Measurements from ENCODE around the gene TUBA3D.
"Not testable (repeated sequence)": the region's sequence is repeated elsewhere in the genome, so short reads cannot be mapped to it uniquely, and the experiment has no call there.

The TUBA3D gene

DNA sequence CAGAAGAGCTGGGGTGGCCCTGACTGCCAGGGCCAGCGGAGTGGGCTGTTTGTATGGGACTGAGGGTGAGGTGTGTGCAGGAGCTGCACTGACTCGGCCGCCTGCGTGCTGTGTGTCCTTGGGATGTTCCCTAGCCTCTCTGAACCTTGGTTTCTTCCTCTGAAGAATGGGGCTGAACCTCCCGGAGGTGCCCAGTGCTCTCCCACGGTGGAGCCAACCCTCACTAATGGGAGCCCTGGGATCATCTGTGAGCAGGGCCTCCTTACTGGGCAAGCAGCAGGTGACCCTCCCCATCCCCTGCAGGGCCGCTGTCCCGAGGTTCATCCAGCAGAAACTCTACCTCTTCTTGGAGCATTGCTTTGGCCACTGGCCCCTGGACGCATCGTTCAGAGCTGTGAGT lies 40.1 kb downstream of the TUBA3D start:
- no peak for DNase-seq

DNA sequence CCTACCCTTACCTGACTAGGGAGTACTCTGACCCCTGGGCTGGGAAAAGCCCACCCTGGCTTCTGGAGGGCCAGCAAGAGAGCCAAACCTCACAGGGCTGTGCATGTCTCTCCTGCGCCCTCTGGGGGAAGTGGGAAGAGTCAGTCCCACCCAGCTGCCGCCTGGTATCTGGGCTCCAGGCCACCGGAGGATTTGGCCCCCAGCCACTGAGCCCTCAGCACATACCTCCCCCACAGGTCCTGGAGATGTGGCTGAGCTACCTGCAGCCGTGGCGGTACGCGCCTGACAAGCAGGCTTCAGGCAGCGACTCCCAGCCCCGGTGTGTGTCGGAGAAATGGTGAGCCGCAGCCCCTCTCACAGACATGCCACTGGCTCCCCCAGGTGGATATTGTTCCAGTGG lies 40.7 kb downstream of the TUBA3D start:
- DNase-seq: not testable (repeated sequence)

DNA sequence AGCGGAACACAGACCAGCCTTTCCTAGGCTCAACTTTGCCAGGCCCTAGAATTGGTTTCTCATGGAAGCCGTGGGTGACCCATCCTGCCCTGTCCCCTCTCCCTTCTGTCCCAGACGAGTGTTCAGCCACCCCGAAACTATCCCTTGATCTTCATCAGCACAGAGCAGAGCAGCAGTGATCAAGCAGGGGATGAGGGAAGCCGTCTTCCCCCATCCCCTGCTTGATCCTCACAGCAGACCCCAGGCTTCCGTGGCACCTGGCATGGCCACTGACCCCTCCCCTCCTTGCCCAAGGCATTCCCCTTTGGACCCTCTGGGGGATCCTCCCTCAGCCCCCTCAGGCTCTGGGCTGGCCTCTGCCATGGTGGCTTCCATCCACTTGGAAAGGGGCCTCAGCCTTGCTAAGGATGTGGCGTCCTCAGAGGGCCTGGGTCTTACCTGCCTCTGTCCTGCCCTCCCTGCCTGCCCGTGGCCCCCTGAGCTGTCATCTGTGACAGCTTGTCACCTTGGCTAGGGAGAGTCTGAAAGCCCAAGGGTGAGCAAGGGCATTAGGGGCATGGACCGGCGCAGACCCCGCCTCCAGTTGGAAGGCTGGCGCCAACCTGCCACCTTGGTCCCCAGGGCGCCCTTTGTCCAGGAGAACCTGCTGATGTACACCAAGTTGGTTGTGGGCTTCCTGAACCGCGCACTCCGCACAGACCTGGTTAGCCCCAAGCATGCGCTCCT lies 41.4 kb downstream of the TUBA3D start:
- no peak for DNase-seq

DNA sequence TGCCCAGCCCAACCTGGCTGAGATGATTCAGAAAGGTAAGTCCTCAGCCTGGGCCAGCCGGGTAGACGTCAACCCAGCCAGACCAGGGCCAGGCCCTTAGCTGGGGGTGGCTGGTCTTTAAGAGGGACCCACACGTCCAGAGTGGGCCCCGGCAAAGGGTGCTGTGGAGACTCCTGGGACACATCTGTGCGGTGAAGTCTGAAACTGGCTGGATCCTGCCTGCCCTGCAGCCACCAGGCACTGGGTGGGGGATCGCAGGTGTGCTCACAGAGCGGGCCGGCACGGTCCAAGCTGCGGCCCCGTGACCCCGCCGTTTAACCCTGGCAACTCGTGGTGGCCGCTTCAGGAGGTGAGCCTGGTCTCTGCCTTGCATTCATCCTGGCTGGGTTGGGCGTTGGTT lies 41.9 kb downstream of the TUBA3D start:
- not testable (repeated sequence) for DNase-seq

DNA sequence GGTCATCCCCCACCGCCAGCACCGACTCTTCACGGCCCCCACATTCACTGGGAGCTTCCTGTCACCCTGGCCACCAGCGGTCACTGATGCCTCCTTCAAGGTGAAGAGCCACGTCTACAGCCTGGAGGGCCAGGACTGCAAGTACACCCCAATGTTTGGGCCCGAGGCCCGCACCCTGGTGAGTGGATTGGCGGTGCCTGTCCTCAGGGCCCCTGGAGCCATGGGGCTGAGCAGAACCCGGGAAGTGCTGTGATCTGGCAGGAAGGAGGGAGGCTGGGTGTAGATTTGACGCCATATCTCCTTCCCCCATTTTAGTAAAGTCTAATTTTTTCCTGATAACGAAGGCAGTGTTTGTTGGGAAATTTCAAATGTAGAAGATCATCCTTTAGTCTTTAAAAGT lies 42.6 kb downstream of the TUBA3D start:
- DNase-seq: not testable (repeated sequence)

DNA sequence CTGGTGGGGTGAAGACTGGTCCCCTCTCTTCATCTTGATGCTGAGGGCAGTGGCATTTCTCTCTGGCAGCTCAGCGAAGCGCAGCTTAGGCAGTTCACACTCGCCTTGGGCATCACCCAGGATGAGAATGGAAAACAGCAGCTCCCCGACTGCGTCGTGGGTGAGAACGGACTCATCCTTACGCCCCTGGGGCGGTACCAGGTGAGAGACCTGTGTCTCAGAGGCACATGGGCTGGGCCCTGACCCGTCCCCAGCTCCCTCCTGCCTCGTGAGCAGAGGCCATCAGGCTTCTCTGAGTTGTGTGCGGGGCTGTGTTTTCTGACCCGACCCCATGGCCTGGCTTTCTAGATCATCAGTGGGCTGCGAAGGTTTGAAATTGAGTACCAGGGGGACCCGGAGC lies 43.5 kb downstream of the TUBA3D start:
- no peak for DNase-seq

DNA sequence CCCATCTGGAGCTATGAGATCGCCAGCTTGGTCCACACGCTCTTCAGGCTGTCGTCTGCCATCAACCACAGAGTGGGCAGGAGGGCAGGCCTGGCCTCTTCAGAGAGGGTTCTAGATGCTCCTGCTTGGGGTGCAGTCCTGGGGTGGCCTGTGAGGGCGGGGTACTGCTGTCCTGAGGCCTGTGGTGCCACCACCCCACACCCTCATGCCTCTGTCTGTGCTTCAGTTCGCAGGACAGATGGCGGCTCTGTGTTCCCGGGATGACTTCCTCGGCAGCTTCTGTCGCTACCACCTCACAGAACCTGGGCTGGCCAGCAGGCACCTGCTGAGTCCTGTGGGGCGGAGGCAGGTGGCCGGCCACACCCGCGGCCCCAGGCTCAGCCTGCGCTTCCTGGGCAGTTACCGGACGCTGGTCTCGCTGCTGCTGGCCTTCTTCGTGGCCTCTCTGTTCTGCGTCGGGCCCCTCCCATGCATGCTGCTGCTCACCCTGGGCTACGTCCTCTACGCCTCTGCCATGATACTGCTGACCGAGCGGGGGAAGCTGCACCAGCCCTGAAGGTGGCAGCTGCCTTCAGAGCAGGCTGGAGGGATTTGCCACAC lies 44.1 kb downstream of the TUBA3D start:
- DNase-seq: not testable (repeated sequence)

DNA sequence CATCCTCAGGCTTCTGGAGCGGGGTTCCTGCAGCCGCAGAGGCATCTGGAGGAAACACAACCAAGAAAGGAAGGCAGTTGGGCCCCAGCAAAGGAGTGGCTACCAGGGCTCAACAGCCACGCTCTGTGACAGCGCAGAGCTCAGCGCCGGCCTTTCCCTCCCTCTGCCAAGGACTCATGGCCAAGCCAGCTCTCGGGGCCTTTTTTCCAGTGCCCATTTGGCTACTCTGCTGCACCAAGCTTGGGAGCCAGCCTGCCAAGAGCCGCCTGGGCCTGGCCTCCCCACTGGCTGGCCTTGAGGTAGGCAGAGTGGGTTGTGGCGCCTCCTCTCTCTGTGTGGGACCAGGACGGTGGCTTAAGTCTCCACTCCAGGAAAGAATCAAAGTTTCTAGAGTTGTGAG lies 44.6 kb downstream of the TUBA3D start:
- no peak for DNase-seq

DNA sequence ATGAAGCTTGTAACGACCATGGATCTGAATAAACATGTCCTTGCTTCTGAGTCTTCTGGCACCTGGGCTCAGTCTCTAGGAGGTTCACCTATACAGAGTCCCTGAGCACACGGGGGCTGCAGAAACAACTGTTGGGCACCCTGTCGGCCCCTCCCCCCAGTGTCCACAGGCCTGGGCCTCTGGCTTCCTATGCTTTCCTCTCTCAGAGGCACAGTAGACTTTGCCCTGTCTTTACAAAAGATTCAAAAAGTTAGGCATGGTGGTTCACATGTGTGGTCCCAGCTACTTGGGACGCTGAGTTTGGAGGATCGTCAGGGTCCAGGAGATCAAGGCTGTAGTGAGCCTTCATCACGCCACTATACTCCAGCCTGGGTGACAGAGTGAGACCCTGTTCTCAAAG lies 45.6 kb downstream of the TUBA3D start:
- not testable (repeated sequence) for DNase-seq

DNA sequence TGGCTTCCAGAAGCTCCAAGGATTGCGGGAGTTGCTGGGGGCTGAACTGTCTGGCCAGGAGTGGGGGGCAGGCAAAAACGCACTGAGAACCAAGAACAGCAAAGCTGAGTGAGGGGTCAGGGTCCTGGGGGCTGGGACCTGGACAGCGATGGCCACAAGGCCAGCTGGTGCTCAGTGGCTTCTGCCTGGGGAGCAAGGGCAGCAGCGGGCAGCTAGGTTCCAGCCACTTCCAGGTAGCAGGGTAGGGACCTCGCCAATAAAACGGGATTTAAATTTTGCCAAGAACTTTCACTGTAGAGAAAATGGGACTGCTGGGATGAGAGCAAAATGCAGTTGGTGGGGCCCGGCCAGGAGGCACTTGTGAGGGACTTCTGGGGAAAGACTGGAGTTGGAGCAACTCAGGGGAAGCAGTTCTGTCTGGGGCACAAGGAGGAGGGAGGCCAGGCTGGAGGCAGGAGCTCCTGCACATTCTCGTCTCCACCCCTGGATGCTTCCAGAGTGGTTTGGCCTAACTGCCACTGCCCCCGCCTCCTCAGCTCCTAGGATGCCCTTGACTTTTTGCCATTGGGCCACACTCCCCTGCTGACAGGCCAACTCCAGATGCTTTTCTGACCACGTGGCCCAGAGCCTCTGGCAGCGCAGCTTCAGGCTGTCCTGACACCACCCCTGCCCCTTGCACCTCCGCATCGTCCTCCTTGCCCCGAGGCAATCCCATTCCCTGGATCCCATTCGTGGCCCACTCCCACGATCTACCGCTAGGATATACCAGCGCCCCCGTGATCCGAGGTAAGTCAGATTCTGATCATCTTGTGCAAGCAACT lies 46.3 kb downstream of the TUBA3D start:
- no peak for DNase-seq

DNA sequence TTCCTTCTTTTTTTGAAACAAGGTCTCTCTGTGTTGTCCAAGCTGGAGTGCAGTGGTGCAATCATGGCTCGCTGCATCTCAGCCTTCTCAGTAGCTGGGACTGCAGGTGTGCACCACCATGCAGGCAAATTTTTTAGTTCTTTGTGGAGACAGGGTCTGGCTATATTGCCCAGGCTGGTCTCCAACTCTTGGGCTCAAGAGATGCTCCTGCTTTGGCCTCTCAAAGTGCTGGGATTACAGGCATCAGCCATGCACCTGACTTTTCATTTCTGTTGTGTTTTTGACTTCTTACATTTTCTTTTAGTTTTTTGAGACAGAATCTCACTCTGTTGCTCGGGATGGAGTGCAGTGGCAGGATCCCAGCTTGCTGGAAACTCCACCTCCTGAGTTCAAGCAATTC lies 49.3 kb downstream of the TUBA3D start:
- DNase-seq: not testable (repeated sequence)

DNA sequence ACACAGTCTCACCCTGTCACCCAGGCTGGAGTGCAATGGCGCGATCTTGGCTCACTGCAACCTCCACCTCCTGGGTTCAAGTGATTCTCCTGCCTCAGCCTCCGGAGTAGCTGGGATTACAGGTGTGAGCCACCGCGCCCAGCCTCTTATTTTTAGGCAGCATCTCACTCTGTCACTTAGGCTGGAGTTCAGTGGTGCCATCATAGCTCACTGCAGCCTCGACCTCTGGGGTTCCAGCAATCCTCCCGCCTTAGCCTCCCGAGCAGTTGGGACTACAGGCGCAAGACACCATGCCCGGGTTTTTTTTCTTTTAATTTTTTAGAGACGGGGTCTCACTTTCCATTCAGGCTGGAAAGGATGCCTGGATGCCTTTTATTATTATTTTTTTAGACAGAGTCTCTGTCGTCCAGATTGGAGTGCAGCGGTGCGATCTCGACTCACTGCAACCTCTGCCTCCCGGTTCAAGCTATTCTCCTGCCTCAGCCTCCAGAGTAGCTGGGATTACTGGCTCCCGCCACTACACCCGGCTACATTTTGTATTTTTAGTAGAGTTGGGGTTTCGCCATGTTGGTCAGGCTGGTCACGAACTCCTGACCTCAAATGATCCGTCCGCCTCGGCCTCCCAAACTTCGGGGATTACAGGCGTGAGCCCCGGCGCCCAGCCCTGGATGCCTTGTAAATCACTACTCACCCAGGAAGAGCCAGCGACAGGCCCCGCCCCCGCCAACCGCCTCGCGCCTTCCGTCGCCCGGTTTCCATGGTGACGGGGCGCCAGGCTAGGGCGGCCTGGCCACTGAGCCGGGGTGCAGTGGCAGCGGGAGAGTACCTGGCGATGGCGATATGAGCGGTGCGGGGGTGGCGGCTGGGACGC lies 51.4 kb downstream of the TUBA3D start, which contains the start of gene CCDC74A:
TSS of gene CCDC74A (plus strand) at position 758 of the 871 bp plus-strand sequence. CDS start at position 841, 83 bp downstream.
- DNase-seq: peak; percentile 7

DNA sequence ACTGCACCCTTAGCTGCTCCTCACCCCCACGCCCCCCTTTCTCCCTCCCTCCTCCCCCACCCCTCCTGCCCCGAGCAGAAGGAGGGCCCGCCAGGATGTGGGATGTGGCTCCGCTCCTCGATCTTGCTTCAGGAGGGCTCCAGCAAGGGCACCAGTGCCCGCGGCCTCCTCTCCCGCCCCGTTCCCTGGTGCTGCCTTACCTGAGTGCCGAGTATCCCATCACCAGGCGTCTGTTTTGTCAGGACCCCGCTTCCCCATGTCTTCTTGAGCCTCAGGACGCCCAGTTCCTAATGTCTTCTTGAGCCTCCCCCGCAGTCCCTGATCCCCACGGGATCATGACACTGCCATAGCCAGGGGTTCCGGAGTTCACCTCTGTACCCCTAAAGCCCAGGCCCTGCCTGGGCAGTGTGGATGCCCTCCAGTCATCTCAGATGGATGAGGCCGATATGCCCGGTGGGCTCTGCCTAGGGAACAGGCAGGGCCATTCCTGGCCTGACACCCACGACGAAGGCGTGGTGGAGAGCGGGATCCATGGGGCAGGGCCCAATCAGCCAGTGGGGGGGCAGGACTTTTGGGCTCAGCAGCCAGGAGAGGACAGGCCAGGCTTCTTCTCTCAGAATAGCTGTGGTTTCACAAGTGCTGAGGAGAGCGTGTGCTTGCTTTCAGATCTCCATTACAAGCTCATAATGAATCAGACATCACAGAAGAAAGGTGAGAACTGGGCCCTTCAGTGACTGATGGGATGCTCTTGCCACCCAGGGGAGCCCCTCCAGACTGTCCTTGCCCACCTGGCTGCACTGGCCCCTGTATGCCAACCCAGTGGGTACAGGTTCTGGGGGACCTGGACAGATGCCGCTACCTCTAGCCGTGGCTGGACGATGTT lies 53.3 kb downstream of the TUBA3D start:
- not testable (repeated sequence) for DNase-seq

DNA sequence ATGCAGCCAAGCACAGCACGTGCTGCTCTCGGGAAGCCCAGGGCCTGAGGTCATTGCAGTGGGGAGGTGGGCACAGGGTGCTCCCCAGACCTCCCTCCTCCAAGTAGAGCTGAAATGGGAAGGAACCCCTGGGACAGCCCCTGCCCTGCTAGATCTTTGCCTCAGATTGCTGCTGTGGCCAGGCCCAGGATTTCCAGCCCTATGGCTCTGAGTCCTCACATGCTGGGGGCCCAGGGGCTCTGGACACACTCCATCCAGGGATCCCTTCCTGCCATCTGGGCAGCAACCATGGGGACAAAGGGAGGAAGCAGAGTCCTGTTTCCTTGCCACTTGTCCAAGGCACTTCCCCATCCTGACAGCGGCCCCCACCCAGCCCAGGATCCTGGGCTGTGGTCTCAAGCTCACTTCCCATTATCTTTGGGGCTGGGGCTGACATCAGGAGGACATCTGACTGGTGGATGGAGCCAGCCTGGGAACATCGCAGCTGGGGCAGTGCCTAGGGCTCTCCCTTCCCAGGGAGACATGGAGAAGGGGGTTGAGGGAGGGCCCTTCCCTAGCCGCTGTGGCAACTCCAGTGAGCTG lies 54.0 kb downstream of the TUBA3D start:
- not testable (repeated sequence) for DNase-seq

DNA sequence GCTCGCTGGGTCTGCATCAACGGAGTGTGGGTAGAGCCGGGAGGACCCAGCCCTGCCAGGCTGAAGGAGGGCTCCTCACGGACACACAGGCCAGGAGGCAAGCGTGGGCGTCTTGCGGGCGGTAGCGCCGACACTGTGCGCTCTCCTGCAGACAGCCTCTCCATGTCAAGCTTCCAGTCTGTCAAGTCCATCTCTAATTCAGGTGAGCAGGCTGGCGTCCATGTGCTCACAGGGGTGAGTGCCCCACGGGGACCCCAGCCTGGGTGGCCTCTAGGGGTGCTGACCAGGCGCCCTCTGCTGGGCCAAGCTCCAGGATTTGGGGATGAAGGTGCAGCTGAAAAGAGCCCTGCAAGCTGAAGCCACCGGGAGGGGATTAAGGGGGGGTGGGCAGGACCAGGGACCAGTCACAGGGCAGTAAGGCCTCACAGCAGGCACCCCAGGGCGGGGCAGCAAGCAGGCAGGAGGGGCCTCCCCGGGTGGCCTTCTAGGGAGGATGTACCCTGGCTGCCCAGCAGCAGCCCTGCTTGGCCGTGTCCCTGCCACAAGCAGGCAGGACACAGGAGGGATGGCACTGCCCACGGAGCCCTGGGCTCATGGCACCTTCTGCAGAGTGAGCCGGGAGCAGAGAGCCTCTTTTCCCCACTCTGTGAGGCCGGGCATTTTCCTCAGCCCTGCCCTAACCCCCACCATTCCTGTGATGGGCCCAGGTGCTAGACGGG lies 54.9 kb downstream of the TUBA3D start:
- DNase-seq: not testable (repeated sequence)

DNA sequence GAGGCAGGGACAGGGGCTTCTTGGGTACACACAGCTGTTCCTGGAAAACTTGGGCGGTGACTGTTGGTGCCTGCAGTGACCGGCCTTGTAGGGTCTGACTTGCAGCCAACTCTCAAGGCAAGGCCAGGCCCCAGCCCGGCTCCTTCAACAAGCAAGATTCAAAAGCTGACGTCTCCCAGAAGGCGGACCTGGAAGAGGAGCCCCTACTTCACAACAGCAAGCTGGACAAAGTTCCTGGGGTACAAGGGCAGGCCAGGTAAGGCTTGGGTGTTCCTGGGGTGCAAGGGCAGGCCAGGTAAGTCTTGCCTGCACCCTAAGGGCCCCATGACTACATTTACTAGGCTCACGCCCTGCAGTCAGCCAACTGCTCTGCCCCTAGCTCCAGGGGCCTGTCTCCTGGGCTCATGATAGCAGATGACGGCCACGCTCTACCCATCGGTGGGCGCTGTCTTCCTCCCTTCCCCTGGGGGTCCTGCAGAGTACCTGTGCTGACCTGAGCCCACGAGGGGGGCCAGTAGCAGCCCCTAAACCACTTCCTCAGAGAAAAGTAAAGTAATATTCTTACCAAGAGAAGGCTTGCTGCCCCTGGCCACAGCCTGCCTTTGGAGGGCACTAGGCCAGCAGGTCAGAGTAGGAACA lies 55.7 kb downstream of the TUBA3D start:
- DNase-seq: not testable (repeated sequence)

All from amniotic stem cell (primary cell).